Cardiac muscle cell (in vitro differentiated cells and primary cell): Measurements from ENCODE around the gene NOSIP. TPM values are rescaled to one million over a fixed set of nuclear protein-coding genes. Genes with fewer than 3 reads are reported as not detected.

Source experiments
- DNase-seq, 2 donors: peaks; one replicate each; pipeline versions ENCODE4 v3.0.0 to v3.0.0-alpha.2; 2010 to 2017; ENCODE audit warnings: low read depth in 1 of 2, low spot score in 1 of 2
- H3K27ac ChIP-seq: fragments of 200-600 bp; sonication (generic); 2 replicates; pipeline ENCODE4 v1.5.1; 2016
- H3K27me3 ChIP-seq: fragments of 200-600 bp; sonication (generic); 2 replicates; pipeline ENCODE4 v1.6.0; 2016; ENCODE audit warnings: control low read depth
- H3K36me3 ChIP-seq: fragments of 200-600 bp; sonication (generic); 2 replicates; pipeline ENCODE4 v1.5.1; 2016; ENCODE audit warnings: control low read depth
- H3K4me1 ChIP-seq: fragments of 200-600 bp; sonication (generic); 2 replicates; pipeline ENCODE4 v1.8.1; 2017; ENCODE audit warnings: low read depth, mild to moderate bottlenecking, mixed run types
- H3K4me3 ChIP-seq: fragments of 200-600 bp; sonication (generic); 2 replicates; pipeline ENCODE4 v1.5.1; 2016; ENCODE audit warnings: mild to moderate bottlenecking
- H3K9me3 ChIP-seq: fragments of 200-600 bp; sonication (generic); 2 replicates; pipeline ENCODE4 v1.5.1; 2017; ENCODE audit warnings: low read depth, mild to moderate bottlenecking, control low read depth
- CTCF ChIP-seq: IDR thresholded peaks from 2 replicates; pipeline ENCODE4 v1.5.1; 2012; ENCODE audit warnings: low read depth, mild to moderate bottlenecking, low read length
- polyA plus RNA-seq: library from polyadenylated mRNA; unstranded; fragments of >200 nt; fragmentation: Nextera tagmentation; extraction: Ambion mirVana; gene quantifications from 2 replicates; pipeline ENCODE4 v1.2.1, GENCODE V29; 2016
- total RNA-seq: library from RNA; depleted of rRNA; stranded (reverse); fragments of >200 nt; gene quantifications from 2 replicates; pipeline ENCODE4 v1.2.3, GENCODE V29; 2016

Gene NOSIP
- total and polyA plus RNA-seq, 2 experiments from 2014 or later = 120 to 193 TPM

GRCh38 chr19:49574206-49574755 lies 6.1 kb downstream of the NOSIP start:
- Histone ChIP-seq H3K4me1 (peaks cover 19% of the 10 kb centered on the region), H3K9me3 (no peaks in the 10 kb centered on the region), H3K36me3 (peaks cover 14% of the 10 kb centered on the region), H3K27ac (no peak overlapping the region), H3K27me3 (no peaks in the 10 kb centered on the region), H3K4me3 (no peak overlapping the region)
- TF ChIP-seq CTCF = no peak
- no peak for DNase-seq

- no peaks in the 10 kb centered on the region for H3K27me3 ChIP-seq
- no peak overlapping the region for H3K4me3 ChIP-seq
Observed at GRCh38 chr19:49573425-49573824, 6.9 kb downstream of the NOSIP start.

GRCh38 chr19:49573009-49573408 lies 7.3 kb downstream of the NOSIP start:
- no peak for DNase-seq
- no peaks in the 10 kb centered on the region for H3K27me3 ChIP-seq
- H3K4me3 ChIP-seq = no peak overlapping the region
- H3K27ac ChIP-seq = no peak overlapping the region
- no peak for TF ChIP-seq CTCF
- H3K4me1 ChIP-seq = peaks cover 13% of the 10 kb centered on the region
- H3K9me3 ChIP-seq = no peaks in the 10 kb centered on the region
- H3K36me3 ChIP-seq = peaks cover 14% of the 10 kb centered on the region

More at GRCh38 chr19:49573425-49573824, 6.9 kb downstream of the NOSIP start:
- no peak overlapping the region for H3K27ac ChIP-seq
- peaks cover 13% of the 10 kb centered on the region for H3K4me1 ChIP-seq
- no peak for DNase-seq
- no peaks in the 10 kb centered on the region for H3K9me3 ChIP-seq
- H3K36me3 ChIP-seq = peaks cover 14% of the 10 kb centered on the region
- no peak for TF ChIP-seq CTCF

GRCh38 chr19:49570997-49571676 lies 9.2 kb downstream of the NOSIP start:
- no peak for TF ChIP-seq CTCF
- Histone ChIP-seq H3K4me3 (peak overlapping the region; percentile 4), H3K36me3 (peaks cover 14% of the 10 kb centered on the region), H3K27ac (peak overlapping the region; percentile 94), H3K4me1 (peaks cover 13% of the 10 kb centered on the region), H3K27me3 (no peaks in the 10 kb centered on the region), H3K9me3 (no peaks in the 10 kb centered on the region)
- DNase-seq = peak in 1 of 2 donors; percentile 57

- Histone ChIP-seq H3K4me3 (peak overlapping the region; percentile 4), H3K27ac (peak overlapping the region; percentile 94), H3K9me3 (no peaks in the 10 kb centered on the region), H3K4me1 (peaks cover 13% of the 10 kb centered on the region), H3K27me3 (no peaks in the 10 kb centered on the region), H3K36me3 (peaks cover 8% of the 10 kb centered on the region)
- peak; percentile 91 for DNase-seq
- peak; percentile 99 for TF ChIP-seq CTCF
Observed at GRCh38 chr19:49570138-49570856, 10.1 kb downstream of the NOSIP start.
